Posterior vena cava (tissue), 2 donors: ENCODE measurements around the gene ANP32E. TPM values are rescaled to one million over a fixed set of nuclear protein-coding genes. Genes with fewer than 3 reads are reported as not detected.

Experiments
- DNase-seq: peaks from one replicate; pipeline ENCODE4 v3.0.0-alpha.2; 2020; ENCODE audit warnings: low spot score
- intact Hi-C, 2 donors: fragments of 100-400 bp; cut with DNase I; formaldehyde crosslinking; loops; one replicate each; pipeline versions ENCODE4 v1.14.1 to v1.14.2; 2022 to 2023
- total RNA-seq, 2 donors: library from RNA; stranded (reverse); fragmentation: NEBNext Ultra II Directional; extraction: Animal tissue kit (Norgen Biotek cat#: 25700); gene quantifications; one replicate each; pipeline ENCODE4 v1.2.1, GENCODE V29; 2021
- donor health status: DM: yes; HTN: yes; CAD: no.
- donor health status: DM: yes; HTN: yes; CAD: no.

ANP32E gene
- total RNA-seq, 2 donors from 2014 or later = 28.0 to 36.6 TPM

DNA sequence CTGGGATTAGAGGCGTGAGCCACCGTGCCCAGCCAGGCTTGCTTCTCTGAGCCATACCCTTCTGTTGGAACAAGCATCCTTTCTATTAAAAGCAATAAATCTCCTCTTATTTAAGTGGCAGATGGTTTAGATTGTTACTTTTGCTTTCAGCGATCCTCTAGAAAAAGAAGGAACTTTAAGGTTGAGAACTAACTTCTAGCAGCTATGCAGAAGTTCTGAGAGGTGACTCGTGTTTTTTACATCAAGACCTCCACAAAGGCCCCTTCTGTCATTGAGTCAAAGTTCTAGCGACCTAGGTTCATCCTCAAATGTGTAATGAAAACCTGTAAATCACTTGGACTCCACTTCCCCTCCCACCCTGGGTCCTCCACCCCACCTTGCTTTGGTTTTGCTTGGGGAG lies 55.4 kb downstream of the ANP32E start:
- intact Hi-C loops = no loop called here
- DNase-seq = no peak

DNA sequence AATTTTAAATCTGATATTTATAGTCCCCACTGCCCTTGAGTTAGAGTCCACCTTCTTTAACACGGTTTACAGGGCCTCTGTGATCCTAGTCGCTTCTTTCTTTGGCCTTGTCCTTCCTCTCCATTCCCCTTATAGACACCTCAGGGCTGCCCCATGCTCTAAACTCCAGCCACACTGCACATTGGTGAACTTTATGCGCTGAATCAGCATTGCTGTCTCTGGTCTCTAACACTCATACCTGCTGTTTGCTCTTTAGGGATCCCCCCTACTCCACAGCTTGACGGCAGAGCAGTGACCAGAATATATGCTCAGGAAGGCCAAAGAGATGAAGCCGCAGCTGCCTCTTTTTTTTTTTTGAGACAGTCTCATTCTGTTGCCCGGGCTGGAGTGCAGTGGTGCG lies 56.0 kb downstream of the ANP32E start:
- intact Hi-C loops = loop anchor here in 1 of 2 donors (5.0 kb wide), 1 partner anchor 98 kb away; no protein-coding TSS in a partner anchor
- no peak for DNase-seq

DNA sequence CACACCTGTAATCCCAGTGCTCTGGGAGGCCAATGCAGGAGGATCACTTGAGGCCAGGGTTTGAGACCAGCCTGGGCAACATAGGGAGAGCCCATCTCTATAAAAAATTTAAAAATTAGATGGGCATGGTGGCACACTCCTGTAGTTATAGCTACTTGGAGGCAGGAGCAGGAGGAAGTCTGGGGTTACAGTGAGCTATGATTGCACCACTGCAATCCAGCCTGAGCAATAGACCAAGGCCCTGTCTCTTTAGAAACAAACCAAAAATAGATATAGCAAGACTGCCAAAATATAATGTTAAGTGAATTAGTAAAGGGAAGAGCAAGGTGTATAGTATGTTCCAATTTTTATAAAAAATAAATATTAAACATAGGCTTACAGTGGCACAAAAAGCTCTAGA lies 57.4 kb downstream of the ANP32E start:
- DNase-seq = no peak
- intact Hi-C loops = loop anchor here in 1 of 2 donors (5.0 kb wide), 1 partner anchor 96 kb away; no protein-coding TSS in a partner anchor

- no peak for DNase-seq
- intact Hi-C loops = loop anchor here in 1 of 2 donors (5.0 kb wide), 1 partner anchor 94 kb away; no protein-coding TSS in a partner anchor
Measured at GRCh38 chr1:150176593-150176992, 59.3 kb downstream of the ANP32E start.

- intact Hi-C loops = loop anchor here in 1 of 2 donors (5.0 kb wide), 1 partner anchor 211 kb away; no protein-coding TSS in a partner anchor
Measured at GRCh38 chr1:150173141-150173585, 62.7 kb downstream of the ANP32E start.

DNA sequence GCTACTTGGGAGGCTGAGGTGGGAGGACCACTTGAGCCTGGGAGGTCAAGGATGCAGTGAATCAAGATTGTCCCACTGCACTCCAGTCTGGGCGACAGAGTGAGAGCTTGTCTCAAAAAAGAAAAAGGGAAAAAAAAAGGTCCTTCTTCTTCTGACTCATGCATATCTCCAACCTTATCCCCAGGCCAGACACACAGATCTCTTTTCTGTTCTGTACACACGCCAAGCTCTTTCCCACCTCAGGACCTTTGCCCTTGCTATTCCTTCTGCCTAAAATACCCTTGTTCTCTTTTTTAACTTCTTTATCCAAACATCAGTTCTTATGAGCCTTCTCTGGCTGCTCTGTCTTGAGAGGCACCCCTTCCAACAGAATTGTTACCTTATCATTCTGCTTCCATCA lies 64.1 kb downstream of the ANP32E start:
- no peak for DNase-seq
- intact Hi-C loops = loop anchor here in 1 of 2 donors (5.0 kb wide), 1 partner anchor 210 kb away; no protein-coding TSS in a partner anchor

More at GRCh38 chr1:150173141-150173585, 62.7 kb downstream of the ANP32E start:
- DNase-seq = no peak

DNA sequence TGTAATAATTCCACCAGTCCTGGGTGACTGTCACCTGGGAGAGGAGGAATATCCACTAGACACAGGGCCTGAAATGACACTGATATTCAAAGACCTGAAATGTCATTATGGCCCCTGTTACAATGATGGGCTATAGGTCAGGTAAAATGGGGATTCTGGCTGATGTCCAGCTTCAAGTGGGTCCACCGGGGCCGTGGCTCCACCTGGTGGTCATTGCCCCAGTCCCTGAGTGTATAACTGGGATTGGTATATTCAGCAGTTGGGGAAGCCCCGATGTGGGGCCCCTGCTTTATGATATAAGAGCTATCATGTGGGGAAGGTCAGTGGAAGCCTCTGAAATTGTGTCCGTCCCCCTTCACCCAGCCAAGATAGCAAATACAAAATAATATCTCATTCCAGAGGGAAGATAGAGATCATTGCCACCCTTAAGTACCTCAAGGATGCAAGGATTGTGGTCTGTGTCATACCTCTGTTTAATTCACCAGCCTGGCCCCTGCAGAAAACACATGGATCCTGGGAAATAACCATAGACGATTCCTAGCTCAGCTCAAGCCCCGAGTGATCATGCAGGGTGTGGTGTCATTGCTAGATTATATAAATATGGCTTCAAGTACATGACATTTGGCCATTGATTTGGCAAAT lies 66.8 kb downstream of the ANP32E start:
- intact Hi-C loops = loop anchor here (5.0 to 10.0 kb wide), 3 partner anchors 94 to 204 kb away; no protein-coding TSS in a partner anchor
- peak; percentile 90 for DNase-seq

Other genes starting within 250 kb of the ANP32E start
- gene OTUD7B, start 225.4 kb downstream of the ANP32E start, total RNA-seq = 10 to 100 TPM; 20.9 to 38.3 TPM
- 10 to 100 TPM; 42.1 to 44.1 TPM for gene VPS45, start 168.3 kb downstream of the ANP32E start, total RNA-seq
- gene PLEKHO1, start 86.2 kb downstream of the ANP32E start, total RNA-seq = 100 to 1,000 TPM in 1 of 2 donors, 10 to 100 TPM in 1; 55.6 to 103 TPM
- gene CA14, start 21.7 kb upstream of the ANP32E start, total RNA-seq = not detected
- gene APH1A, start 32.9 kb upstream of the ANP32E start, total RNA-seq = 10 to 100 TPM; 56.2 to 68.1 TPM
- gene C1orf54, start 36.7 kb upstream of the ANP32E start, total RNA-seq = 10 to 100 TPM; 39.3 to 44.2 TPM
- gene CIART, start 46.4 kb upstream of the ANP32E start, total RNA-seq = 1 to 10 TPM; 6.7 to 9.1 TPM
- 10 to 100 TPM; 40.6 to 49.4 TPM for gene MRPS21, start 57.7 kb upstream of the ANP32E start, total RNA-seq
- 10 to 100 TPM; 32.4 to 39.3 TPM for gene PRPF3, start 85.4 kb upstream of the ANP32E start, total RNA-seq
- 10 to 100 TPM; 22.4 to 26.2 TPM for gene RPRD2, start 128.0 kb upstream of the ANP32E start, total RNA-seq